Measurements from ENCODE around the gene PEF1. TPM values are rescaled to one million over a fixed set of nuclear protein-coding genes. Genes with fewer than 3 reads are reported as not detected.
A peak's percentile ranks its signal among the peaks of the same experiment; 100 is the strongest.

Gene PEF1
- total RNA-seq, 1 experiment from 2014 or later: 40.3 TPM

DNA sequence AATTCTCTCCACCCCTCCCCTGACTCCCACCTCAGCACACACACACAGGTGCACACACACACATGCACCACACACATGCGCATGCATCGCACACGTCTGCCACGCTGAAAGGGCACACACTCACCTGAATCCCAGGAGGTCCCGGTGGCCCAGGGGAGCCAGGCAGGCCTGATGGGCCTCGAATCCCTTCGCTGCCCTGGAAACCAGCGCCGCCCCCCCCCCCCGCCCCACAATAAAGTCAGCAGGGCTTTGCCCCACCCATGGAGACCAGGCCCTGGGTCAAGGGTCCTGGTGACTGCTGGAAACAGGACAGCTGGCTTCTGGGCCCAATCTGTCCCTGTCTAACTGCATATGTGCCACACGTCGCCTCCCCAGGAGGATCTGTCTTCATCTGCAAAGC is 17.8 kb upstream of the PEF1 start:
- H3K23ac ChIP-seq (ENCODE audit: insufficient read length, low read depth, low read length): no peak overlapping the region
- H3K9me3 Mint-ChIP-seq: no peaks in the 10 kb centered on the region; a peak in 1 of 5 replicates
- H3K79me2 ChIP-seq (ENCODE audit: insufficient read depth, low read length): no peaks in the 10 kb centered on the region
- no peak overlapping the region for H2BK5ac ChIP-seq (ENCODE audit: insufficient read length, low read length)
- H2AK5ac ChIP-seq (ENCODE audit: insufficient read length, low read length): no peak overlapping the region
- H3K36me3 Mint-ChIP-seq (ENCODE audit: insufficient read depth in 1 of 3, low read depth in 3 of 3): no peaks in the 10 kb centered on the region
- H3K4ac ChIP-seq (ENCODE audit: low read depth, low read length): no peak overlapping the region
- H3T11ph ChIP-seq (ENCODE audit: low read length): no peak overlapping the region
- no peak overlapping the region for H3K9ac ChIP-seq (ENCODE audit: extremely low read depth, insufficient read length, low read length)
- H3K27me3 ChIP-seq (ENCODE audit: insufficient read depth, low read length): no peaks in the 10 kb centered on the region
- TF ChIP-seq, protein P1, sequence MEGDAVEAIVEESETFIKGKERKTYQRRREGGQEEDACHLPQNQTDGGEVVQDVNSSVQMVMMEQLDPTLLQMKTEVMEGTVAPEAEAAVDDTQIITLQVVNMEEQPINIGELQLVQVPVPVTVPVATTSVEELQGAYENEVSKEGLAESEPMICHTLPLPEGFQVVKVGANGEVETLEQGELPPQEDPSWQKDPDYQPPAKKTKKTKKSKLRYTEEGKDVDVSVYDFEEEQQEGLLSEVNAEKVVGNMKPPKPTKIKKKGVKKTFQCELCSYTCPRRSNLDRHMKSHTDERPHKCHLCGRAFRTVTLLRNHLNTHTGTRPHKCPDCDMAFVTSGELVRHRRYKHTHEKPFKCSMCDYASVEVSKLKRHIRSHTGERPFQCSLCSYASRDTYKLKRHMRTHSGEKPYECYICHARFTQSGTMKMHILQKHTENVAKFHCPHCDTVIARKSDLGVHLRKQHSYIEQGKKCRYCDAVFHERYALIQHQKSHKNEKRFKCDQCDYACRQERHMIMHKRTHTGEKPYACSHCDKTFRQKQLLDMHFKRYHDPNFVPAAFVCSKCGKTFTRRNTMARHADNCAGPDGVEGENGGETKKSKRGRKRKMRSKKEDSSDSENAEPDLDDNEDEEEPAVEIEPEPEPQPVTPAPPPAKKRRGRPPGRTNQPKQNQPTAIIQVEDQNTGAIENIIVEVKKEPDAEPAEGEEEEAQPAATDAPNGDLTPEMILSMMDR (conservative IDR thresholded peaks at IDR 0.05): no peak
- no peak overlapping the region for H4K91ac ChIP-seq (ENCODE audit: insufficient read length, low read depth, low read length)
- no peaks in the 10 kb centered on the region for H3K23me2 ChIP-seq (ENCODE audit: insufficient read length, low read depth, low read length, poor library complexity, severe bottlenecking)
- no peak overlapping the region for H2BK20ac ChIP-seq (ENCODE audit: low read depth, low read length, poor library complexity, severe bottlenecking)
- no peaks in the 10 kb centered on the region; the same call in 1 of the 2 replicates for H3K4me1 ChIP-seq (ENCODE audit: insufficient read depth, low read length)
- H3K18ac ChIP-seq (ENCODE audit: insufficient read length, low read depth, low read length): no peak overlapping the region
- no peak overlapping the region for H2BK12ac ChIP-seq (ENCODE audit: insufficient read length, low read depth, low read length)
- H3K56ac ChIP-seq (ENCODE audit: insufficient read length, low read depth, low read length): no peak overlapping the region
- no peak overlapping the region for H4K8ac ChIP-seq (replicated peaks; ENCODE audit: insufficient read length, low read depth, low read length)
- H3K27me3 Mint-ChIP-seq (ENCODE audit: low read depth): peaks cover 4% of the 10 kb centered on the region
- peaks cover 4% of the 10 kb centered on the region for H4K20me1 ChIP-seq (ENCODE audit: control insufficient read depth, insufficient read depth, insufficient read length)
- peaks cover 9 to 14% of the 10 kb centered on the region in 2 experiments for H3K4me1 Mint-ChIP-seq
- no peaks in the 10 kb centered on the region for H3K9me3 ChIP-seq (ENCODE audit: control insufficient read depth, low read depth, low read length)
- no peaks in the 10 kb centered on the region for H3K79me1 ChIP-seq (ENCODE audit: insufficient read depth, low read depth, low read length, poor library complexity, severe bottlenecking)
- H2BK15ac ChIP-seq (ENCODE audit: low read depth, low read length): no peak overlapping the region
- DNase-seq: no peak
- no peak overlapping the region for H4K5ac ChIP-seq (ENCODE audit: insufficient read length, low read depth, low read length)
- no peak overlapping the region for H3K14ac ChIP-seq (ENCODE audit: insufficient read depth, low read length)
- H3K27ac ChIP-seq (ENCODE audit: insufficient read length, low read depth, low read length): no peak overlapping the region
- H3K27ac Mint-ChIP-seq: peak overlapping the region in 1 of 3 experiments; percentile 31; a peak in 1 of 7 replicates
- H3K4me2 ChIP-seq (ENCODE audit: insufficient read depth, insufficient read length, low read length): no peak overlapping the region
- H3K4me3 Mint-ChIP-seq: no peak overlapping the region
- WGBS (ENCODE audit: extremely low coverage, insufficient read length, low lambda C conversion rate): no CpG with 5 or more reads among the region's 12 CpGs
- H2AFZ ChIP-seq (ENCODE audit: low read length): no peak overlapping the region
- H2BK120ac ChIP-seq (ENCODE audit: low read depth, low read length, poor library complexity, severe bottlenecking): no peak overlapping the region
